Upper lobe of left lung (tissue), 4 donors: Measurements from ENCODE around the gene ATP13A1.

Experiments
- EP300 ChIP-seq, 4 donors: sonication (generic); formaldehyde crosslinking; IDR thresholded peaks; one replicate each; pipeline ENCODE4 v1.5.1; 2017; ENCODE audit warnings: antibody characterized with exemption in 4 of 4, control low read depth in 2 of 4
- POLR2AphosphoS5 ChIP-seq, 2 donors: sonication (generic); formaldehyde crosslinking; IDR thresholded peaks; one replicate each; pipeline ENCODE4 v1.5.1; 2017; ENCODE audit warnings: antibody characterized with exemption in 2 of 2
- TF ChIP-seq, protein P1 (sequence below), 6 experiments: fragments of 450-650 bp in 4 of 6; fragments of 200-600 bp in 2 of 6; sonication (generic) in 2 of 6; IDR thresholded peaks; one replicate each; pipeline ENCODE4 v1.5.1; 2016 to 2019; ENCODE audit warnings: antibody characterized with exemption in 6 of 6

GRCh38 chr19:19655641-19656343 lies 7.7 kb downstream of the ATP13A1 start:
- TF ChIP-seq, protein P1, sequence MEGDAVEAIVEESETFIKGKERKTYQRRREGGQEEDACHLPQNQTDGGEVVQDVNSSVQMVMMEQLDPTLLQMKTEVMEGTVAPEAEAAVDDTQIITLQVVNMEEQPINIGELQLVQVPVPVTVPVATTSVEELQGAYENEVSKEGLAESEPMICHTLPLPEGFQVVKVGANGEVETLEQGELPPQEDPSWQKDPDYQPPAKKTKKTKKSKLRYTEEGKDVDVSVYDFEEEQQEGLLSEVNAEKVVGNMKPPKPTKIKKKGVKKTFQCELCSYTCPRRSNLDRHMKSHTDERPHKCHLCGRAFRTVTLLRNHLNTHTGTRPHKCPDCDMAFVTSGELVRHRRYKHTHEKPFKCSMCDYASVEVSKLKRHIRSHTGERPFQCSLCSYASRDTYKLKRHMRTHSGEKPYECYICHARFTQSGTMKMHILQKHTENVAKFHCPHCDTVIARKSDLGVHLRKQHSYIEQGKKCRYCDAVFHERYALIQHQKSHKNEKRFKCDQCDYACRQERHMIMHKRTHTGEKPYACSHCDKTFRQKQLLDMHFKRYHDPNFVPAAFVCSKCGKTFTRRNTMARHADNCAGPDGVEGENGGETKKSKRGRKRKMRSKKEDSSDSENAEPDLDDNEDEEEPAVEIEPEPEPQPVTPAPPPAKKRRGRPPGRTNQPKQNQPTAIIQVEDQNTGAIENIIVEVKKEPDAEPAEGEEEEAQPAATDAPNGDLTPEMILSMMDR (IDR thresholded peaks at IDR 0.05): no peak
- TF ChIP-seq POLR2AphosphoS5 (IDR thresholded peaks at IDR 0.05): no peak
- TF ChIP-seq EP300 (IDR thresholded peaks at IDR 0.05): no peak
